Measurements from ENCODE around the gene TMBIM4. TPM values are rescaled to one million over a fixed set of nuclear protein-coding genes. Genes with fewer than 3 reads are reported as not detected.

The TMBIM4 gene
- total RNA-seq, 2 experiments from 2014 or later, result 19.2 to 57.0 TPM

GRCh38 chr12:66152732-66153131 lies 17.1 kb downstream of the TMBIM4 start:
- intact Hi-C loops (cut with micrococcal nuclease; ENCODE audit: unreplicated experiment), result no loop called here
- Histone ChIP-seq H4K20me1 (ENCODE audit: insufficient read depth, low read length) (no peaks in the 10 kb centered on the region), H3K27ac (ENCODE audit: low read depth, low read length, poor library complexity, severe bottlenecking) (no peak overlapping the region), H3K4me3 (ENCODE audit: low read depth, low read length, poor library complexity, severe bottlenecking) (no peak overlapping the region), H2AFZ (ENCODE audit: low read length) (no peak overlapping the region), H3K9me2 (ENCODE audit: insufficient read depth, low read length) (no peaks in the 10 kb centered on the region), H3K36me3 (ENCODE audit: insufficient read depth, low read length) (peaks cover 35% of the 10 kb centered on the region), H3K79me2 (ENCODE audit: insufficient read depth, low read depth, low read length) (no peaks in the 10 kb centered on the region), H3K4me2 (ENCODE audit: low read length) (no peak overlapping the region), H3K4me1 (ENCODE audit: insufficient read depth, low read length, poor library complexity, severe bottlenecking) (no peaks in the 10 kb centered on the region), H3K9me3 (ENCODE audit: low read length) (no peaks in the 10 kb centered on the region)
- DNase-seq (ENCODE audit: low spot score), result no peak
- no TSS peak for BruUV-seq (replicated peaks)
- CTCF ChIA-PET (ENCODE audit: unreplicated experiment), result no interaction called here
- POLR2A ChIA-PET, result no interaction called here
- TF ChIP-seq EZH2phosphoT487 (IDR thresholded peaks at IDR 0.05; ENCODE audit: borderline replicate concordance, low read depth, low read length) (no peak), CTCF (conservative IDR thresholded peaks at IDR 0.05; ENCODE audit: low read length) (no peak)

- CTCF ChIA-PET (ENCODE audit: unreplicated experiment), result no interaction called here
- H4K20me1 ChIP-seq (ENCODE audit: insufficient read depth, low read length), result no peaks in the 10 kb centered on the region
- no peak overlapping the region for H3K27ac ChIP-seq (ENCODE audit: low read depth, low read length, poor library complexity, severe bottlenecking)
These were observed 19.9 kb downstream of the TMBIM4 start for GRCh38 chr12:66149702-66150398.

More at GRCh38 chr12:66149702-66150398, 19.9 kb downstream of the TMBIM4 start:
- no peak overlapping the region for H2AFZ ChIP-seq (ENCODE audit: low read length)
- H3K4me3 ChIP-seq (ENCODE audit: low read depth, low read length, poor library complexity, severe bottlenecking), result no peak overlapping the region
- H3K4me2 ChIP-seq (ENCODE audit: low read length), result no peak overlapping the region
- peaks cover 50% of the 10 kb centered on the region for H3K36me3 ChIP-seq (ENCODE audit: insufficient read depth, low read length)
- H3K9me3 ChIP-seq (ENCODE audit: low read length), result no peaks in the 10 kb centered on the region
- no peaks in the 10 kb centered on the region for H3K9me2 ChIP-seq (ENCODE audit: insufficient read depth, low read length)
- no peak for TF ChIP-seq EZH2phosphoT487 (IDR thresholded peaks at IDR 0.05; ENCODE audit: borderline replicate concordance, low read depth, low read length)
- TF ChIP-seq CTCF (conservative IDR thresholded peaks at IDR 0.05; ENCODE audit: low read length), result peak; percentile 16; the same call in 1 of the 2 replicates
- POLR2A ChIA-PET, result interaction anchor here (1.2 to 3.1 kb wide), 3 partner anchors 9 to 19 kb away, joined by 4 to 12 read pairs (median 4); no protein-coding TSS in a partner anchor
- BruUV-seq (replicated peaks), result no TSS peak
- intact Hi-C loops (cut with micrococcal nuclease; ENCODE audit: unreplicated experiment), result loop anchor here (10.0 kb wide), 2 partner anchors 255 to 555 kb away; no protein-coding TSS in a partner anchor
- H3K4me1 ChIP-seq (ENCODE audit: insufficient read depth, low read length, poor library complexity, severe bottlenecking), result peaks cover 7% of the 10 kb centered on the region
- no peaks in the 10 kb centered on the region for H3K79me2 ChIP-seq (ENCODE audit: insufficient read depth, low read depth, low read length)
- no peak for DNase-seq (ENCODE audit: low spot score)
